ENCODE results near the gene CHD9NB.

The CHD9NB gene

GRCh38 chr16:53052519-53053501 is at the start of gene CHD9NB:
Gene CHD9NB (minus strand): TSS chr16:53052897. CDS start chr16:53044158, 8,739 bp downstream.
- DNase-seq = no peak

- DNase-seq = no peak
These were observed 48.2 kb upstream of the CHD9NB start for GRCh38 chr16:53100889-53101288.

GRCh38 chr16:53100131-53100748 is 47.5 kb upstream of the CHD9NB start:
- no peak for DNase-seq

DNA sequence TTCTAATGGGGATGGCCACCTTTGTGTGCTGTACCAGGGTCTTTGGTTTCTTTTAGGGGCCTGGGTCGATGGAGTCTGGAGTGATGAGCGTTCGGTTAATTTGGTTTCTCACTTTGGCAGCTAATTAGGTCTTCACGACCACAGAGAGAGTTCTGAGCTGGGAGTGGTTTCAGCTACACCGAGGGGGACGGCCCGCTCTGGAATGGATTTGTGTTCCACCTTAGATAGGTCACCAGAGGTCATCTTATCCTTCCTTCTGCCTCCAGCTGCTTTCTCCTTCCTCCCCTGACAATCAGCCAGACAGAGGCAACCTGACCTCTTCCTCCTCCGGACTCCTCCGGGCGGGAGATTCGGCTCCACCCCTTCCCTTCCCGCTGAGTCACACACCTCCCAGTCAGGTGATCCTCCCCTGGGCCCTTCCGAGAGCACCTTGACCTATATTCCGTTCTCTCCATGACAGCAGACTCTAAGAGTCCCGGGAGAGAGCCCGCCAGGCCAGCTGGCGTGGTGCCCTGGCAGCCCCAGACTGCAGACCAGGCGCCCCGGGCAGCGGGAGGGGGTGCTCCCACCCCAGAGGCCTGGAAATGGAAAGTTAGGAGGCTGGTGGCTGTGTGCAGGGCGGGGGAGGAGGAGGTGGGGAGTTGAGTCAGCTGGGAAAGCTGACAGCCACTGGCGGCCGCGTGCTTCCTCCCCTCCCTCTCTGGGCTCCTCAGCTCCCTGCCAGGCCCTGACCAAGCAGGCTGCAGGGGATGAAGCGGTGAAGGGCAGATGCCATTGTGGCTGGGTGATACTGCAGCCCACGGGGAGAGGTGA is 46.8 kb upstream of the CHD9NB start:
- DNase-seq = peak; percentile 36

DNA sequence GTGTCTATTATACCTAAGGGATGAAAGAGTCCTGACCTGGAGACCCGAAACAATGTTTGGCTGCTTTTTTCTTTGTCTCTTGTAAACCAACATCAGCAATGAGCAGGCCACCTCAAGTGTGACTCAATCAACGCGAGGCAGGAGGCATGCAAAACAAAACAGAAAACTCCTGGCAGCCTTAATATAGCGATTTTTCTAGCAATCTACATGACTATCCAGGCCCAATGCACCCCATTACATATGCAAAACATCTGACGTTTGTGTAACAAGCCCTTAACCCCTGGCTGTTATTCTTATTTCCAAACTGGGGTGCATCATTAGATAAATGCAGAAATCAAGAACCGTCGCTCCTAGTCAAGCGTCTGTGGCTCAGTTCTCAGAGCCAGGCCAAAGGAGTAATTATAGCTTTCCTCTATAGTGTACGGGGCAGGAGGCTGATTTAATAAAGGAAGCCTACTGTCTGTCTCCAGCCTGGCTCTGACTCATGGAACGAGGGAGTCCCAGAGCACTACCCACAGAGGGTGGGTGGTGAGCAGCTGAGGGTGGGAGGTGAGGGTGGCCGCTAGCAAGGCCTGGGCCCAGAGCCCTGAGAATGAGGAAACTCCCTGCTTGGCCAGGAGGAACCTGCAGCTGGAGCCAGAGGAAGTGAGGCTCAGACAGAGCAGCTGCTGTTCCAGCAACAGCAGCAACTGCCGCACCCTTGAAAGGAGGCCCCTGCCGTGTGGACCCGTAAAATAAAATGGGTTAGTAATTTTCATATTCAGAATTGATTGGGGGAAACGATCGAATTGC is 46.0 kb upstream of the CHD9NB start:
- peak; percentile 25 for DNase-seq

DNA sequence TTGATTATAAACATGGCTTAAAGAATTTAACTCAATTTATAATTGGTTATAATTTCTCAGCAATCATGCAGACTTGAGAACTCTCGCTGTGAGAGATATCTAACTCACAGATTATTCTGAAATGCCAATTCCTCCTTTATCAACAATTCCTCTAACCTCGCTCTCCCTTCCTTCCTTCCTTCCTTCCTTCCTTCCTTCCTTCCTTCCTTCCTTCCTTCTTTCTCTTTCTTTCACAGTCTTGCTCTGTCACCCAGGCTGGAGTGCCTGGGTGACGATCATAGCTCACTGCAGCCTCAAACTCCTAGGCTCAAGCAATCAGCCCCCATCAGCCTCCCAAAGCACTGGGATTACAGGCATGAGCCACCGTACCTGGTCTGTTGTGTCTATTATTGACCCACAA is 44.5 kb upstream of the CHD9NB start:
- DNase-seq = no peak

DNA sequence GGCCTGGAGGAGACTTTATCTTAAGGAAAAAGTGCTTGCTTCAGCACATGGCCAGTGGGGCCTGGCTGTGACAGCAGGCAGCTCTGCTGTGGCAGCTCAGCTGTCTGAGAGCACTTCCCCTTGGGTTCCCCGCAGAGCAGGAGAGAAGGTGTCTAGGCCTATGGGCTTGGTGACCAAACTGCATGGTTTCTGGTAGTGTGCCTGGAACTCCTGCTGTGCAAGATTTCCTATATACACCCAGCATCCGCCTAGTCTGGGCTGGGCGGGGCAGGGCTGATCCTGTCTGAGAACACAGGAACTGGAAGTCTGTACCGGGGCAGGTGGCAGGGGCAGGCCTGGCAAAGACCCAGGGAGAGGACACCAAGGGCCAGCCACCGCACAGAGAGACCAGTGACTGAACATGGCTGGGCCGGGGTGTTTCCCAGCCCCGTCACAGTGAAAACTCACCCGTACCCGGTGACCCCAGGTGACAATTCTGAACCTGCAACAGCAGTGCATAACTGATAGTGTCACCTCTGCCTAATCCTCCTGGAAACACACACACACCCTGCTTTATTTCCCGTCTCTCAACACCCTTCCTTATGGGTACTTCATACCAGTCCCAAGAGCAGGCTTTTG is 41.4 kb upstream of the CHD9NB start:
- DNase-seq = peak; percentile 22

DNA sequence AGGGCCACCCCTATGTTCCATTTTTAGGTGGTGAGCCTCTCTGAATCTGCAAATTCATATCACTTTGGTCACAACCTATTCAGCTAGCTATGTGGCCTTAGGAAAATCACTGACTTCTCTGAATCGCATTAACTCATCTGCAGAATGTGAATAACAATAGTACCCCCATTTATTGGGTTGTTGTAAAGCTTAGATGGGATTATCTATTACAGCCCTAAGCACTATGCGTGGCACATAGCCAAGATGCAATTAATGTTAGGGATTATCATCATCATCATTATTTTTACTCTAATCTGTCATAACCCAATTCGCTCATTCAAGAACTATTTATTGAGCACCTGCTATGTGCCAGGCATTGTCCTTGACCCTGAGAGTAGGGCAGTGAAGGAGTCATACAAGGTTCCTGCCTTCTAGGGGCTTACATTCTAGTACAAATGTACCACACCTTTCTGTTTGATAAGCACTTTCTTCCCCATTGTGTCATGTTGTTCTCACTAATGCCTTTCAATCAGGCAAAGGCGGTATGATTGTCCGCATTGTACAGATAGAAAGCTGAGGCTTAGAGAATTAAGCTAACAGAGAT is 40.6 kb upstream of the CHD9NB start:
- DNase-seq = no peak

GRCh38 chr16:53092284-53092683 is 39.6 kb upstream of the CHD9NB start:
- no peak for DNase-seq

DNA sequence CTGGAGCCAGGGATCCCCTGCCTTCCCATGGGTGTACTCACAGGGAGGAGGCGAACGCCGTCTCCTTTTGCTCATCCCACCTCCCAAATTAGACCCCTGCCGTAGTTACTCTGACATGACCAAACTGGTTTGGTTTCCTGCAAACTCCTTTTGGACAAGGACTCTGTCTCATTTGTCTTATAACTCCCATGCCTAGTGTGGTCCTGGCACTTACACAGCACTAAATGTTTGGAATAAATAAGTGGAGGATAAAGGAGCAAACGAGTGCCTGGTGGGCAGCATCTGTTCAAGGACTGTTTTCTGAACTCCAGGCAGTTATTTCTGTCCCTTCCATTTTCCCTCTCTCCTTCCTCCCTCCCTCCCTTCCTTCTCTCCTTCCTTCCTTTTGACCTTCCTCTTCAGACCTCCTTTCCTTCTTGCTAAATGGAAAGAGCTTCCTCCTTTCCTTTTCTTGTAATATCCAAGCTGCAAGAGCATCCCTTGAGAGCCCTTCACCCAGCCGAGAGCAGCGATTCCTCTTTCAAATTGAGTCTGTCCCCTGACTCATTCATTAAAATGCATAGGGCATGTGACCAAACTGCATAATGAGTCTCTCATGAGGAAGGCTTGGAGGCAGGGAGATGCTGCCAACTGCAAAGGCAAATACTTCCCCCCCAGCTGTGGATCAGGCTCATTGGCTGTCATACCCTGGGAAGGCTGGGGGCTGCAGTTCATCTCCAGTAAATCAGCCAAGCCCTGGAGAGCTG is 38.9 kb upstream of the CHD9NB start:
- DNase-seq = no peak

DNA sequence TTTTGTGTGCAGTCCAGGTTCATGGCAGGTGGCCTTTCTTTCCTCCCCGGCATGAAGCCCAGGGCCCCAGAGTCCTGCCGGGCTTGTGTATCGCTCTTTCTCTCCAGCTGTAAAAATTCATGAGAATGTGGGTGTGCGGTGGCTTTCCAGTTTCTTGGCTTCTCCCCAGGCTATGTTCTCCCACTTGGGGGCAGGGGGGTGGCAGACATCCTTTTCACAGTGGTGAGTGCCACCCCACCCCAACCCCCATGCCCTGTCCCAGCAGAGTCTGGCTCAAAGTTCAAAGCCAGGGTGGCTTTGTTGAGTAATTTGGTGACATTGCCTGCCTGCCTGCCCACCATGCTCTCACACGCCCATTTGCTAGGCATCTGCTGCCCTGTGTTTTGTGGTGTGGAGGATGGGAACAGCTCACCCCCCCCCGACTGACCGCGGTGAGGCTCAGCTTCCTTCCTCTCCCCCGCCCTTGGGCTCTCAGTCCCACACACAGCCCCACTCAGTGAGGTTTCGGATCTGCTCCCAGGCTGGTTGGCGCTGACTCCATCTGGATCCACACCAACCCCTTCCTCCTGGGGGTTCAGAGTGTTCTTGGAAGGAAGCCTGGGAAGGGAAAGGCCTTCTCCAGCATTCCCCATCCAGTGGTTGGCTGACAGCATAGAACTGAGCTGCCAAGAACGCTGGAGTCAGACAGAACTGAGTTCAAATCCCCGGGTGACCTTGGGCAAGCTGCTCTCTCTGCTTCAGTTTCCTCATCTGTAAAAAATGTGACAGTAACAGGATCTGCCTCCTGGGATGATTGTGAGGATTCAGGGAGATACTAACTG is 38.1 kb upstream of the CHD9NB start:
- no peak for DNase-seq

- DNase-seq = no peak
These were observed 37.5 kb upstream of the CHD9NB start for GRCh38 chr16:53090286-53090590.

DNA sequence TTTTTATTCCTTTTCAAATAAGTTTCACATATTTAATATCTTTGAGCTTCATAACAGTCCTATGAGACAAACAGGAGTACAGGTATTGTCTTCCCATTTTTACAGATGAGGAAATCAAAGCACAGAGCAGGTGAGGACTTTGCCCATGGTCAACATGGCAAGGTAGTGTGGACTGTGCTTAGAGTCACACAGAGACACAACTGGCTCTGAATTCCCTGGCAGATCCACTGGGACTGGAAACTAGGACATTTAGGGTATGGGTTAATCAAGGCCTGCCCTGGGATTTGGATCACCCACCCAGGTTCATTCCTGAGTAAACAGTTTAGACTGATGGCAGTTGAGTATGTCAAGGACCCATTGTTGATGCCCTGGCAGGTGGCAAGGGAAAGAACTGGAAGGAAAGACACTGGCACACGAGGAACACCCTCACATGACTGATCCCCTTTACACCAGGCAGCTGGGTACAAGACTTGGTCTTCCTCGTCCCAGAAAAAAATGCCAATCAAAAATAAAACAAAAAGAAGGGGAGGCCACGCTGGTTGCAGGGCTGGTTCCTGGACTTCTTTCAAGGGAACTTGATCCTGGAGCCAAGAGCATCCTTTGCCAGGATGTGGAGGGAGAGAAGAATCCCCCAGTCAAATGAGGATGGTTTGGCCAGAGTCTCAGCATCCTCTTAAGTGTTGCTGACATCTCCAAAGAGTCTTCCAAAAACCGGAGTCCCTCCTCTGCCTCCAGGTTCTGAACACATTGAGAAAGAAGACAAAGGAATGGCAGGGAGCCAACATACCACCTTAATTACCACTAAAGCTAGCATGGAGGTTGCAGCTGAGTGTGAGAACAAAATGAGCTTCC is 37.0 kb upstream of the CHD9NB start:
- no peak for DNase-seq

DNA sequence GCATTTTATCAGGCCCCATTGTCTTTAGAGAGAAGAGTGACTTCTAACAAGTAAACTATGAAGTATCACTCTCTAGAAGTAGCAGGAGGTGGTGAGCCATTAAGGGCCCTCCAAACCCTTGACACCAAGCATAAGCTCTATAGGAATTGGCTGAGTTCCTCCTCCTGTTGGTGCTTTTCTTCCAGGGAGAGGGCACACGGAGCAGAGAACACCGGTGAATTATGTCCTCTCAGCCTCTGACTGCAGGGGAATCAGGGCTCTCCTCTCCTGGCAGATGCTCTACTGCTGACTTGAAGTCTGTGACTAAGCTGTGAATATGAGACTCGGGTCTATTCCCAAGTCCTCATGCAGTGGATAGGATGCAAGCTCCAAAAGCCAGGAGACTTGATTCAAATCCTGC is 34.4 kb upstream of the CHD9NB start:
- DNase-seq = no peak

- DNase-seq = no peak
These were observed 33.3 kb upstream of the CHD9NB start for GRCh38 chr16:53085931-53086421.

DNA sequence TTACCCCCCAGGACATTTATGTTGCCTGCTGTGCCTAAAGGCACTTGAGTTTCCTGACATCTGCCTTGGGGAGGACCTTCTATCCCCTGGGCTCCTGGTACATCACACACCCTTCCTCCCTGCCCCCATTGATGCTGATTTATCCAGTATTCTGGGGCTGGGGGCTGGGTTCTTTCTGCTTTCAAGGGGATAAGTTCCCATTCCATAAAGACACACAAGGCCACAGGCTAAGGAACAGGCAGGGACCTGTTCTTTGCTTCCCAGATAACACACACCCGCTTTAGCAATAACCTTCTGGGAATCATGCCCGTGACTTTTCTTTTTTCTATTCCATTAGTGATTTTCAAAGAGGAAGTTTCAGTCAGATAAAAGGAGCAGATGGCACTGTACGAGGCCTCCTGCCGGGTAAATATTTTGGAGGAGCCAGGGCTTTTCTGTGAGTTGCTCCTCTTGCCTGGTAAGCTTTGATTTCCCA is 32.7 kb upstream of the CHD9NB start:
- no peak for DNase-seq

GRCh38 chr16:53084746-53085334 is 32.1 kb upstream of the CHD9NB start:
- DNase-seq = no peak

- no peak for DNase-seq
These were observed 31.4 kb upstream of the CHD9NB start for GRCh38 chr16:53084141-53084541.
